HL-60/S4 treated with phorbol 12-myristate 13-acetate at 8.2 ng/mL for 4 days and 3 days (cell line): ENCODE measurements around the gene NPLOC4.
"Not testable (repeated sequence)": the region's sequence is repeated elsewhere in the genome, so short reads cannot be mapped to it uniquely, and the experiment has no call there.

Experiments
- in situ Hi-C: fragments of 300-500 bp; cut with MboI; formaldehyde crosslinking; loops from 2 replicates; pipeline ENCODE4 v1.15.0; 2022; ENCODE audit warnings: low sequenced_read_pairs

The NPLOC4 gene

GRCh38 chr17:81590121-81590520 lies 46.8 kb downstream of the NPLOC4 start:
- in situ Hi-C loops = no loop called here

- in situ Hi-C loops = no loop called here
These were observed 47.3 kb downstream of the NPLOC4 start for GRCh38 chr17:81589612-81590011.

- in situ Hi-C loops = no loop called here
These were observed 50.8 kb downstream of the NPLOC4 start for GRCh38 chr17:81586096-81586495.

- in situ Hi-C loops = not testable (repeated sequence)
These were observed 52.1 kb downstream of the NPLOC4 start for GRCh38 chr17:81584771-81585170.

GRCh38 chr17:81583589-81584342 lies 53.1 kb downstream of the NPLOC4 start:
- in situ Hi-C loops = no loop called here

- in situ Hi-C loops = no loop called here
These were observed 54.2 kb downstream of the NPLOC4 start for GRCh38 chr17:81582749-81583148.

- in situ Hi-C loops = no loop called here
These were observed 54.6 kb downstream of the NPLOC4 start for GRCh38 chr17:81582341-81582740.

- in situ Hi-C loops = no loop called here
These were observed 55.2 kb downstream of the NPLOC4 start for GRCh38 chr17:81581758-81582157.

GRCh38 chr17:81580481-81580880 lies 56.4 kb downstream of the NPLOC4 start:
- in situ Hi-C loops = no loop called here

- in situ Hi-C loops = no loop called here
These were observed 57.0 kb downstream of the NPLOC4 start for GRCh38 chr17:81579821-81580321.

- in situ Hi-C loops = no loop called here
These were observed 57.6 kb downstream of the NPLOC4 start for GRCh38 chr17:81579298-81579697.

- in situ Hi-C loops = no loop called here
These were observed 58.2 kb downstream of the NPLOC4 start for GRCh38 chr17:81578561-81579225.

GRCh38 chr17:81578038-81578441 lies 58.9 kb downstream of the NPLOC4 start:
- in situ Hi-C loops = no loop called here

GRCh38 chr17:81577278-81578000 lies 59.5 kb downstream of the NPLOC4 start:
- in situ Hi-C loops = no loop called here

GRCh38 chr17:81576621-81577277 lies 60.2 kb downstream of the NPLOC4 start:
- in situ Hi-C loops = no loop called here

- in situ Hi-C loops = no loop called here
These were observed 61.1 kb downstream of the NPLOC4 start for GRCh38 chr17:81575836-81576235.

- in situ Hi-C loops = no loop called here
These were observed 62.3 kb downstream of the NPLOC4 start for GRCh38 chr17:81574643-81574956.

- in situ Hi-C loops = no loop called here
These were observed 62.9 kb downstream of the NPLOC4 start for GRCh38 chr17:81573794-81574642.

GRCh38 chr17:81572563-81573168 lies 64.2 kb downstream of the NPLOC4 start:
- in situ Hi-C loops = no loop called here

GRCh38 chr17:81570964-81571363 lies 65.9 kb downstream of the NPLOC4 start:
- in situ Hi-C loops = no loop called here
